Measurements from ENCODE around the gene KDM5A. TPM values are rescaled to one million over a fixed set of nuclear protein-coding genes. Genes with fewer than 3 reads are reported as not detected.

The KDM5A gene
- total RNA-seq, 4 donors from 2014 or later: 12.1 to 97.5 (median 50.5) TPM

DNA sequence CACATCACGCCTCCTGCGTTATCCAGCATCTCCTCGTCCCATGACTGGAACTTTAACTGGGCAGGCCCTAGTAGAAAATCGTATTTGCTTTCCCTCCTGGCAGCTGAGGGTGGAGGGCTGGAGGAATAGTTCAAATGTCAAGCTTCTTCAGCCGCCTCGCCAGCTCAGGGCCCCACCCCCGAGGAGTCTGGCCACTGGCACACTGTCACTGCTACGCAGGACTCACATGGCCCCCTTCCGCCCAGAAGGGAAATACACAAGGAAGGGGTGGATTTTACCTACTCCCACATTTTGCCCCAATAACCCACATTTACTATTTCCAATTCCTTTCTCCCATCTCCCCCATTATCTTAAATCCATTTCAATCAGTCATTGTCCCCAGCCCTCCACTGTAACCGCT lies 135.1 kb downstream of the KDM5A start:
- Histone ChIP-seq H3K4me3 (no peak overlapping the region), H3K27me3 (no peaks in the 10 kb centered on the region), H3K4me1 (no peaks in the 10 kb centered on the region), H3K27ac (no peak overlapping the region), H3K36me3 (no peaks in the 10 kb centered on the region), H3K9me3 (no peaks in the 10 kb centered on the region)
- intact Hi-C loops (cut with DNase I; ENCODE audit: low total_unique reads): no loop called here
- TF ChIP-seq, protein P1, sequence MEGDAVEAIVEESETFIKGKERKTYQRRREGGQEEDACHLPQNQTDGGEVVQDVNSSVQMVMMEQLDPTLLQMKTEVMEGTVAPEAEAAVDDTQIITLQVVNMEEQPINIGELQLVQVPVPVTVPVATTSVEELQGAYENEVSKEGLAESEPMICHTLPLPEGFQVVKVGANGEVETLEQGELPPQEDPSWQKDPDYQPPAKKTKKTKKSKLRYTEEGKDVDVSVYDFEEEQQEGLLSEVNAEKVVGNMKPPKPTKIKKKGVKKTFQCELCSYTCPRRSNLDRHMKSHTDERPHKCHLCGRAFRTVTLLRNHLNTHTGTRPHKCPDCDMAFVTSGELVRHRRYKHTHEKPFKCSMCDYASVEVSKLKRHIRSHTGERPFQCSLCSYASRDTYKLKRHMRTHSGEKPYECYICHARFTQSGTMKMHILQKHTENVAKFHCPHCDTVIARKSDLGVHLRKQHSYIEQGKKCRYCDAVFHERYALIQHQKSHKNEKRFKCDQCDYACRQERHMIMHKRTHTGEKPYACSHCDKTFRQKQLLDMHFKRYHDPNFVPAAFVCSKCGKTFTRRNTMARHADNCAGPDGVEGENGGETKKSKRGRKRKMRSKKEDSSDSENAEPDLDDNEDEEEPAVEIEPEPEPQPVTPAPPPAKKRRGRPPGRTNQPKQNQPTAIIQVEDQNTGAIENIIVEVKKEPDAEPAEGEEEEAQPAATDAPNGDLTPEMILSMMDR (IDR thresholded peaks at IDR 0.05): no peak
- no peak for TF ChIP-seq POLR2A (IDR thresholded peaks at IDR 0.05)
- DNase-seq: no peak

DNA sequence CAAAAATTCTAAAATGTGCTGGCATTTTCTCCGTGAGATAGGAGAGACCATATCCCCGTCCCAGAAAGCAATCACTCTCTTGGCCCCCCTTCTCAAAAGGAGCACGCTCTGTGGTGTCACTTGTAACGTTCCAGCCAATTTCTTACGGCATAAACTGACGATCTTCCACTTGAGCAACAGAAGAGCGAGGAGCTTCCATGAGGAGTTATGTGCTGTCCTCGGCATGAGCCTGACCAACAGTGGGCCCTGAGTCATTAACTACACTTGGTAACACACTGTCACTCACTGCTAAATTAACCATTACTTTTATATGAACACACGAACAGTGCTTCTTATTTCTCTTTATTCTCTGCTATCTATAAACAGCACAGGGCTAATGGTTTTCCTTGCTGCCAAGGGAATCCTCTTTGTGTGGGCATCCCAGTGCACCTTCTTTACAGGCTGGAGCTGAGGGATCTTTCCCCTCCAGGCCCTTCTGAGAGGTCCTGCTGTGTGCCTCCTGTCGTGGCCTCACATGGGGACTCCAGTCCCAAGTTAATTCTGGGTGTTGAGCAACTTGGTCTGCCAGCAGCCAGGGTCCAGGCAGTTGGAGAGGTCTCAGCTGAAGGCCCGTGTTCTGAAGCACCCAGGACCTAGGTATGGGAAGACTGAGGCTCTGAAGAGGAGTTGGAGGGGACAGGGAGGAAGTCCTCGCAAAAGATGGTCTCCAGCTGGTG lies 135.8 kb downstream of the KDM5A start:
- no peaks in the 10 kb centered on the region for H3K4me1 ChIP-seq
- H3K27me3 ChIP-seq: no peaks in the 10 kb centered on the region
- no peak overlapping the region for H3K27ac ChIP-seq
- DNase-seq: no peak
- no peaks in the 10 kb centered on the region for H3K36me3 ChIP-seq
- H3K9me3 ChIP-seq: no peaks in the 10 kb centered on the region
- no peak for TF ChIP-seq POLR2A (IDR thresholded peaks at IDR 0.05)
- TF ChIP-seq, protein P1 (IDR thresholded peaks at IDR 0.05): no peak
- no peak overlapping the region for H3K4me3 ChIP-seq
- intact Hi-C loops (cut with DNase I; ENCODE audit: low total_unique reads): no loop called here

DNA sequence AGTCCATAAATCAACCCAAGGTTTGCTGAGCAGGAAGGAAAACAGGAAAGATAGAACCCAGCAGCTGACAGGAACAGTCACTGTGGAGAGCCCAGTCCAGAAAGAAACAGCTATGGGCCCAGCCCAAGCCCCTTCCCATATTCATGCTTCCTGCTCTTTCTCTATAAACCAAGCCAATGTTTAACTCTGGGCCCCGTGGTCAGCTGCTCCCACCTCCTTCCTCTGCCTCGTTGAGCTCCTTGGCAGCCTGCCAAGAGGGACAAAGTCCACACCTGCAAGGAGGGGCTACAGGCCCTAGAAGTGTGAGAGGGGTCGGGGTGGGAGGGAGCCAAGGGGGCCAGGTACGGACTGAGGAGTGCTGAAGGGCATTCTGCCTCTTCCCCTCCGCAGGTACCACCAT lies 136.5 kb downstream of the KDM5A start:
- no peaks in the 10 kb centered on the region for H3K9me3 ChIP-seq
- DNase-seq: no peak
- no peak overlapping the region for H3K4me3 ChIP-seq
- H3K4me1 ChIP-seq: no peaks in the 10 kb centered on the region
- H3K27ac ChIP-seq: no peak overlapping the region
- H3K36me3 ChIP-seq: no peaks in the 10 kb centered on the region
- intact Hi-C loops (cut with DNase I; ENCODE audit: low total_unique reads): no loop called here
- H3K27me3 ChIP-seq: no peaks in the 10 kb centered on the region
- TF ChIP-seq, protein P1 (IDR thresholded peaks at IDR 0.05): no peak
- TF ChIP-seq POLR2A (IDR thresholded peaks at IDR 0.05): no peak

DNA sequence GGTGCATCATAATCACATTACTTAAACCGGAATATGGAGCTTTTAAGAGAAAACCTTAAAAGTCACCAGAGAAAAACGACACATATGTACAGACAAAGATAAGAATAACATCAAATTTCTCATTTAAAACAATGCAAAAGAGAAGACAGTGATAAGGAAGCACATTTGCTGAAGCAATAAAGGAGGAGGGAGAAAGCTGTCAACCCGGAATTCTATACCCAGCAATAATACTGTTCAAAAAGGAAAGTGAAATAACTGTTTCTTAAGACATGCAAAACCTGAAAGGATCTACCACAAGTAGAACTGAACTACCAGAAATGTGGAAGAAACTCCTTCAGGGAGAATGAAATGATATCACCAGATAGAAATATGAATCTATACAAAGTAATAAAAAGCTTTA lies 141.8 kb downstream of the KDM5A start:
- Histone ChIP-seq H3K36me3 (no peaks in the 10 kb centered on the region), H3K27me3 (no peaks in the 10 kb centered on the region), H3K9me3 (no peaks in the 10 kb centered on the region), H3K4me1 (no peaks in the 10 kb centered on the region), H3K4me3 (no peak overlapping the region), H3K27ac (no peak overlapping the region)
- no peak for DNase-seq
- TF ChIP-seq, protein P1 (IDR thresholded peaks at IDR 0.05): no peak
- no peak for TF ChIP-seq POLR2A (IDR thresholded peaks at IDR 0.05)
- intact Hi-C loops (cut with DNase I; ENCODE audit: low total_unique reads): no loop called here

DNA sequence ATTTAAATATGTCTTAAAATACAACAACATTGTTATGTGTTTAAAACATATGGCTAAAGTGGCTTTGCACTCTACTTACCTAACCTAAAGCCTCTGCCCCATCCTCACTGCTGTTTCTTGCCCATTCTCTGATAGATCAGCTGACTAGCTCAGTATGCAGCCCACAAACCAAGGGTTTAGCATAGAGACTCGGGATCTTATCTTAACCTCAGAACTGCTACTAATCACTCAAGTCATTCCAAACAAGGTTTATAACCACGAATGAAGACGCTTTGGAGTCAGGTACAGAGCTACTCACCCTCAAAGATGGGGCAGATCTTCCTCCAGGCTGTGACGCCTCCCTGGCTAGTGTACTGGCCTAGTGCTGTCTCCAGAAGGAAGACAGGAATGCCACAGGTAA lies 145.7 kb downstream of the KDM5A start:
- Histone ChIP-seq H3K27ac (no peak overlapping the region), H3K4me3 (no peak overlapping the region), H3K27me3 (no peaks in the 10 kb centered on the region), H3K36me3 (no peaks in the 10 kb centered on the region), H3K9me3 (no peaks in the 10 kb centered on the region), H3K4me1 (no peaks in the 10 kb centered on the region)
- DNase-seq: no peak
- TF ChIP-seq POLR2A (IDR thresholded peaks at IDR 0.05): no peak
- TF ChIP-seq, protein P1 (IDR thresholded peaks at IDR 0.05): no peak
- intact Hi-C loops (cut with DNase I; ENCODE audit: low total_unique reads): no loop called here

Data from uterus (tissue), 4 donors.